ENCODE data around the gene MCRIP2. TPM values are rescaled to one million over a fixed set of nuclear protein-coding genes. Genes with fewer than 3 reads are reported as not detected.

MCRIP2 gene
- total and polyA plus RNA-seq, 2 of the 8 experiments (the other 6 are each of a cell fraction or from before 2014, with no cell fraction given): 45.4 to 75.5 TPM

GRCh38 chr16:658679-659571 is 17.3 kb downstream of the MCRIP2 start:
- Histone ChIP-seq H2AK5ac (ENCODE audit: low read depth, low read length) (no peak overlapping the region), H4K5ac (ENCODE audit: insufficient read length, low read depth, low read length) (no peak overlapping the region), H4K8ac (ENCODE audit: extremely low read depth, insufficient read depth, low read length) (no peak overlapping the region), H3K23ac (ENCODE audit: insufficient read length) (no peak overlapping the region), H2BK20ac (ENCODE audit: low read length) (no peak overlapping the region), H3K4me2 (ENCODE audit: insufficient read depth in 1 of 2, low read depth in 2 of 2, low read length in 2 of 2) (no peak overlapping the region), H3K9ac (replicated peaks in 1 of 4; ENCODE audit: extremely low read depth in 1 of 4, low read depth in 3 of 4, low read length in 3 of 4) (no peak overlapping the region), H3K4me1 (replicated peaks in 1 of 4; ENCODE audit: control insufficient read depth in 3 of 4, insufficient read depth in 4 of 4, low read length in 3 of 4) (peaks cover 0 to 8% (median 1%) of the 10 kb centered on the region in 4 experiments; a peak in 4 of 7 replicates), H3K56ac (replicated peaks; ENCODE audit: insufficient read length, low read depth, low read length) (no peak overlapping the region), H2BK15ac (ENCODE audit: low read length) (no peak overlapping the region), H3K18ac (ENCODE audit: extremely low read depth, low read length) (no peak overlapping the region), H4K20me1 (replicated peaks in 1 of 2; ENCODE audit: control insufficient read depth in 1 of 2, insufficient read depth in 2 of 2, low read length in 2 of 2) (no peaks in the 10 kb centered on the region), H2AFZ (ENCODE audit: low read length) (no peak overlapping the region), H3K79me1 (ENCODE audit: low read depth, low read length) (no peaks in the 10 kb centered on the region), H3K9me3 (ENCODE audit: insufficient read depth in 2 of 2, low read depth in 1 of 2, low read length in 1 of 2) (no peaks in the 10 kb centered on the region), H3K79me2 (ENCODE audit: control insufficient read depth in 1 of 2, insufficient read depth in 2 of 2, low read length in 2 of 2) (no peaks in the 10 kb centered on the region), H2BK5ac (ENCODE audit: low read depth, low read length) (no peak overlapping the region), H3K14ac (ENCODE audit: insufficient read length) (no peak overlapping the region), H3K27me3 (replicated peaks in 1 of 4; ENCODE audit: control insufficient read depth in 3 of 4, extremely low read depth in 1 of 4, insufficient read depth in 3 of 4, low read length in 3 of 4) (no peaks in the 10 kb centered on the region), H3K4ac (replicated peaks; ENCODE audit: insufficient read length, low read depth, low read length) (no peak overlapping the region), H3K36me3 (ENCODE audit: control insufficient read depth in 2 of 4, insufficient read depth in 4 of 4, low read length in 3 of 4) (peaks cover 0 to 34% (median 1%) of the 10 kb centered on the region in 4 experiments; a peak in 3 of 8 replicates), H3K4me3 (ENCODE audit: extremely low read depth in 1 of 4, insufficient read depth in 2 of 4, low read depth in 3 of 4, low read length in 4 of 4) (no peak overlapping the region), H4K91ac (replicated peaks; ENCODE audit: insufficient read length, low read length) (no peak overlapping the region), H2BK12ac (ENCODE audit: low read depth, low read length) (no peak overlapping the region), H3K27ac (ENCODE audit: low read depth, low read length) (no peak overlapping the region), H2BK120ac (replicated peaks; ENCODE audit: low read depth, low read length) (no peak overlapping the region), H3K23me2 (ENCODE audit: low read depth, low read length) (no peaks in the 10 kb centered on the region)
- ChIA-PET POLR2A (ENCODE audit: partially characterized antibody) (interaction anchor here (0.7 to 17.4 kb wide), 8 partner anchors 8 to 72 kb away, joined by 3 to 214 read pairs (median 4); partner anchors contain the start of genes JMJD8, RHBDL1, RHOT2 and STUB1), CTCF (ENCODE audit: partially characterized antibody) (interaction anchor here (0.6 to 11.3 kb wide), 11 partner anchors 8 to 268 kb away, joined by 3 to 104 read pairs (median 5); partner anchors contain the start of genes METTL26, RHBDL1 and WDR90)
- no peak for TF ChIP-seq SP4 (IDR thresholded peaks at IDR 0.05; ENCODE audit: low read length)
- WGBS, 2 experiments (ENCODE audit: extremely low coverage in 1 of 2, insufficient coverage in 1 of 2, insufficient read length in 1 of 2, insufficient replicate concordance in 2 of 2, low coverage in 1 of 2, low lambda C conversion rate in 2 of 2, missing lambda C conversion rate in 1 of 2): 94% methylated on average over 32 of the region's 35 CpGs; no CpG with 5 or more reads in 1 of the 2 experiments
- DNase-seq (ENCODE audit: low read depth in 1 of 2, low spot score in 2 of 2): no peak
- no peak for FAIRE-seq

All from H1 (cell line).